ENCODE results near the gene COL5A2. TPM values are rescaled to one million over a fixed set of nuclear protein-coding genes. Genes with fewer than 3 reads are reported as not detected.

Gene COL5A2
- total and polyA plus RNA-seq, 9 of the 15 experiments (the other 6 are each of a cell fraction or from before 2014, with no cell fraction given) = 0.01 to 0.54 (median 0.19) TPM

- in situ Hi-C loops (cut with MboI) = no loop called here
- intact Hi-C loops (cut with micrococcal nuclease) = no loop called here
- H3K4me2 ChIP-seq (ENCODE audit: insufficient read depth, low read length) = no peak overlapping the region
- H3K9ac ChIP-seq (ENCODE audit: insufficient read depth in 1 of 2, low read depth in 2 of 2, low read length in 2 of 2) = no peak overlapping the region
- no peak overlapping the region for H2AFZ ChIP-seq (ENCODE audit: low read depth, low read length)
- H3K9me3 ChIP-seq (replicated peaks; ENCODE audit: control insufficient read depth, insufficient read depth, low read depth, low read length) = no peaks in the 10 kb centered on the region
- FAIRE-seq (no peak), DNase-seq (ENCODE audit: extremely low read depth in 1 of 4, low spot score in 3 of 4) (no peak), ATAC-seq (no peak)
- H3K9me1 ChIP-seq (ENCODE audit: control insufficient read depth, insufficient read depth, low read length) = no peaks in the 10 kb centered on the region
- H3K4me1 ChIP-seq (replicated peaks in 1 of 2; ENCODE audit: control insufficient read depth in 2 of 2, insufficient read depth in 2 of 2, low read length in 2 of 2) = no peaks in the 10 kb centered on the region
- ChIA-PET POLR2A (no interaction called here), CTCF (ENCODE audit: low intra/inter-chr PET ratio) (no interaction called here)
- no peak overlapping the region for H3K4me3 ChIP-seq
- H3K36me3 ChIP-seq (ENCODE audit: control insufficient read depth, insufficient read depth, low read length) = no peaks in the 10 kb centered on the region
- no peaks in the 10 kb centered on the region for H3K27me3 ChIP-seq (ENCODE audit: control insufficient read depth in 2 of 2, insufficient read depth in 2 of 2, low read length in 2 of 2)
- no peak overlapping the region for H3K27ac ChIP-seq (ENCODE audit: extremely low read depth, low read depth, low read length)
- no peaks in the 10 kb centered on the region for H4K20me1 ChIP-seq (replicated peaks; ENCODE audit: control insufficient read depth, insufficient read depth, low read length)
- no peaks in the 10 kb centered on the region for H3K79me2 ChIP-seq (ENCODE audit: control insufficient read depth, insufficient read depth, low read length)
- no peak for TF ChIP-seq CLOCK (CRISPR knock-in tag; IDR thresholded peaks at IDR 0.05; ENCODE audit: borderline replicate concordance)
- no peak for TF ChIP-seq ZNF3 (CRISPR knock-in tag; IDR thresholded peaks at IDR 0.05)
- no peak for TF ChIP-seq NUFIP1 (IDR thresholded peaks at IDR 0.05; ENCODE audit: partially characterized antibody)
- TF ChIP-seq STAG1 (CRISPR knock-in tag; IDR thresholded peaks at IDR 0.05; ENCODE audit: borderline replicate concordance) = no peak
- no peak for TF ChIP-seq DPF2 (IDR thresholded peaks at IDR 0.05)
- TF ChIP-seq PRPF4 (IDR thresholded peaks at IDR 0.05; ENCODE audit: insufficient read depth, low read depth, low read length, poor library complexity, severe bottlenecking) = no peak
- TF ChIP-seq ZFP36 (IDR thresholded peaks at IDR 0.05; ENCODE audit: low read depth, low read length, partially characterized antibody) = no peak
- BruUV-seq (replicated peaks) = no TSS peak
Observed at GRCh38 chr2:188997263-188997662, 182.3 kb downstream of the COL5A2 start.
